GM12878 (cell line): ENCODE results near the gene TANC2. TPM values are rescaled to one million over a fixed set of nuclear protein-coding genes. Genes with fewer than 3 reads are reported as not detected.

Source experiments
- ATAC-seq: fragments of 200-7000 bp; cut with Tn5 transposase; 3 replicates; pipeline ENCODE4 v1.9.1; 2020; ENCODE audit warnings: mild to moderate bottlenecking, moderate library complexity
- BruUV-seq: library from RNA; stranded (reverse); fragments of 400-500 nt; replicated peaks from 2 replicates; lab custom pipeline; 2021; lab: Mats Ljungman, UMichigan
- CTCF ChIA-PET: fragments of 300-600 bp; sonication (Branson Sonifier 250); formaldehyde crosslinking; extraction: SDS; loops from one replicate; lab custom pipeline; 2021; ENCODE audit warnings: inconsistent platforms; lab: Yijun Ruan, JAX
- POLR2A ChIA-PET: fragments of 350-600 bp; formaldehyde crosslinking; extraction: SDS; loops from one replicate; lab custom pipeline; 2021; ENCODE audit warnings: inconsistent platforms; lab: Charles Lee
- RAD21 ChIA-PET: fragments of 300-600 bp; sonication (Branson Sonifier 250); formaldehyde crosslinking; loops from one replicate; lab custom pipeline; 2023; ENCODE audit warnings: antibody characterized with exemption; ENCODE audit not compliant: unreplicated experiment; lab: Charles Lee
- SMC1A ChIA-PET: fragments of 300-600 bp; sonication (Branson Sonifier 250); formaldehyde crosslinking; loops from one replicate; lab custom pipeline; 2023; ENCODE audit not compliant: unreplicated experiment, uncharacterized antibody; lab: Charles Lee
- DNase-seq: peaks from one replicate; pipeline ENCODE4 v3.0.0-alpha.2; 2011; ENCODE audit warnings: low read depth, low spot score
- FAIRE-seq: peaks from 3 replicates; lab custom pipeline; 2011; peaks lifted over from hg19 to GRCh38; lab: Jason Lieb, UNC
- H2AFZ ChIP-seq: 2 replicates; pipeline ENCODE4 v1.6.0; 2011; ENCODE audit warnings: low read depth, low read length, control low read depth; ENCODE audit not compliant: control insufficient read depth
- H3K27ac ChIP-seq: 2 replicates; pipeline ENCODE4 v1.5.1; 2011; ENCODE audit warnings: control low read depth; ENCODE audit not compliant: control insufficient read depth, insufficient read depth
- H3K27me3 ChIP-seq, 2 experiments: replicated peaks in 1 of 2; 2 replicates each; pipeline versions ENCODE4 v1.6.0 to v1.6.1; 2011; ENCODE audit warnings: low read length in 1 of 2; ENCODE audit not compliant: control insufficient read depth in 2 of 2, insufficient read depth in 2 of 2
- H3K36me3 ChIP-seq, 2 experiments: 2 replicates each; pipeline ENCODE4 v1.5.1; 2011; ENCODE audit warnings: low read length in 1 of 2; ENCODE audit not compliant: control insufficient read depth in 2 of 2, insufficient read depth in 2 of 2
- H3K4me1 ChIP-seq: 2 replicates; pipeline ENCODE4 v1.6.1; 2011; ENCODE audit warnings: mild to moderate bottlenecking, low read length, moderate library complexity, mixed read lengths; ENCODE audit not compliant: control insufficient read depth, insufficient read depth
- H3K4me2 ChIP-seq: 2 replicates; pipeline ENCODE4 v1.6.0; 2011; ENCODE audit warnings: control low read depth; ENCODE audit not compliant: control insufficient read depth, insufficient read depth
- H3K4me3 ChIP-seq: fragments of 200-600 bp; sonication (generic); 2 replicates; pipeline ENCODE4 v1.5.1; 2016
- H3K79me2 ChIP-seq: 2 replicates; pipeline ENCODE4 v1.6.0; 2011; ENCODE audit warnings: low read length; ENCODE audit not compliant: control insufficient read depth, insufficient read depth
- H3K9ac ChIP-seq: 2 replicates; pipeline ENCODE4 v1.8.0; 2011; ENCODE audit warnings: low read length, control low read depth, mixed read lengths; ENCODE audit not compliant: control insufficient read depth, insufficient read depth
- H3K9me3 ChIP-seq: replicated peaks from 3 replicates; pipeline ENCODE4 v1.5.1; 2011; ENCODE audit warnings: mild to moderate bottlenecking, low read length; ENCODE audit not compliant: control insufficient read depth, insufficient read depth
- H4K20me1 ChIP-seq: 2 replicates; pipeline ENCODE4 v1.6.0; 2011; ENCODE audit not compliant: control insufficient read depth, insufficient read depth
- CBFB ChIP-seq: IDR thresholded peaks from 2 replicates; pipeline ENCODE4 v1.6.1; 2016; ENCODE audit warnings: antibody characterized with exemption, low read depth
- ETV6 ChIP-seq, 2 experiments: fragments of 450-650 bp in 1 of 2; IDR thresholded peaks in 1 of 2; conservative IDR thresholded peaks in 1 of 2; 2 replicates each; pipeline ENCODE4 v1.6.1; 2014; ENCODE audit warnings: antibody characterized with exemption in 1 of 2, borderline replicate concordance in 1 of 2, low read depth in 1 of 2, mild to moderate bottlenecking in 1 of 2, moderate library complexity in 1 of 2
- KAT2A ChIP-seq: conservative IDR thresholded peaks from 2 replicates; pipeline ENCODE4 v1.6.1; 2011; ENCODE audit warnings: low read depth, low read length; ENCODE audit not compliant: control insufficient read depth
- KDM1A ChIP-seq: fragments of 200-600 bp; sonication (generic); IDR thresholded peaks from 2 replicates; pipeline ENCODE4 v1.6.1; 2016; ENCODE audit warnings: borderline replicate concordance
- KLF5 ChIP-seq: fragments of 450-650 bp; IDR thresholded peaks from 2 replicates; pipeline ENCODE4 v1.6.1; 2014; ENCODE audit warnings: mild to moderate bottlenecking; ENCODE audit not compliant: partially characterized antibody
- NFXL1 ChIP-seq: fragments of 450-650 bp; IDR thresholded peaks from 2 replicates; pipeline ENCODE4 v1.6.1; 2017; ENCODE audit warnings: antibody characterized with exemption, mild to moderate bottlenecking, borderline replicate concordance
- NR2C2 ChIP-seq: IDR thresholded peaks from 2 replicates; pipeline ENCODE4 v1.6.1; 2011; ENCODE audit warnings: borderline replicate concordance, low read depth; ENCODE audit not compliant: control insufficient read depth, insufficient read length
- POLR2A ChIP-seq: IDR thresholded peaks from 2 replicates; pipeline ENCODE4 v1.6.1; 2011; ENCODE audit warnings: low read depth, mild to moderate bottlenecking, low read length
- RFX5 ChIP-seq: IDR thresholded peaks from 2 replicates; pipeline ENCODE4 v1.6.1; 2011; ENCODE audit warnings: low read depth, low read length, improper control_type of control experiment
- SMAD1 ChIP-seq: fragments of 450-650 bp; IDR thresholded peaks from 2 replicates; pipeline ENCODE4 v1.6.1; 2018; ENCODE audit warnings: mild to moderate bottlenecking, low read depth; ENCODE audit not compliant: partially characterized antibody
- TAF1 ChIP-seq: IDR thresholded peaks from 2 replicates; pipeline ENCODE4 v1.6.1; 2011; ENCODE audit warnings: mild to moderate bottlenecking, low read depth, low read length, borderline replicate concordance
- WGBS: methylation state at CpG from one replicate; pipeline ENCODE4 v1.1.6; 2016; ENCODE audit warnings: low lambda C conversion rate; ENCODE audit not compliant: insufficient replicate concordance, insufficient coverage; ENCODE audit errors: missing lambda C conversion rate; 5-methylcytosine and 5-hydroxymethylcytosine counted together
- in situ Hi-C: fragments of 300-500 bp; cut with MboI; formaldehyde crosslinking; loops from 9 replicates; pipeline ENCODE4 v1.14.3; 2018; ENCODE audit warnings: mixed read lengths
- intact Hi-C: fragments of 100-400 bp; cut with micrococcal nuclease; formaldehyde crosslinking; loops from one replicate; pipeline ENCODE4 v1.14.2; 2022; ENCODE audit not compliant: unreplicated experiment
- polyA plus RNA-seq, 11 experiments: library from polyadenylated mRNA; depleted of rRNA in 4 of 11; unstranded in 6 of 11; stranded (reverse) in 5 of 11; fragments of >200 nt; fragmentation: Nextera tagmentation in 4 of 11; fragmentation: Illumina TruSeq in 1 of 11; extraction: Ambion mirVana in 4 of 11; extraction: Trizol in 1 of 11; gene quantifications; 1 replicate in 1 of 11; 2 replicates in 10 of 11; pipeline versions ENCODE4 v1.2.1 to v1.2.3, GENCODE V29; 2011 to 2016; ENCODE audit warnings: inconsistent platforms in 2 of 11, missing spikeins in 2 of 11, low read depth in 1 of 11
- total RNA-seq, 4 experiments: library from RNA; depleted of rRNA in 3 of 4; stranded (reverse); fragments of >200 nt in 3 of 4; fragmentation: Illumina TruSeq in 1 of 4; extraction: Trizol in 1 of 4; gene quantifications; 2 replicates each; pipeline versions ENCODE4 v1.2.1 to v1.2.3, GENCODE V29; 2013 to 2021
- TF ChIP-seq, protein P1 (sequence below): IDR thresholded peaks from 2 replicates; pipeline ENCODE4 v1.6.1; 2012; ENCODE audit warnings: low read depth, low read length, improper control_type of control experiment
- TF ChIP-seq, protein P2 (sequence below): fragments of 450-650 bp; IDR thresholded peaks from 2 replicates; pipeline ENCODE4 v1.6.1; 2017; ENCODE audit warnings: antibody characterized with exemption, mild to moderate bottlenecking, moderate library complexity
- TF ChIP-seq, protein P3 (sequence below): fragments of 450-650 bp; IDR thresholded peaks from 2 replicates; pipeline ENCODE4 v1.6.1; 2017; ENCODE audit warnings: borderline replicate concordance
- TF ChIP-seq, protein P4 (sequence below): IDR thresholded peaks from 2 replicates; pipeline ENCODE4 v1.6.1; 2012; ENCODE audit warnings: low read depth, low read length, improper control_type of control experiment

The TANC2 gene
- total and polyA plus RNA-seq, 10 of the 15 experiments (the other 5 are each of a cell fraction or from before 2014, with no cell fraction given): under 0.01 to 0.13 (median 0.03) TPM; not detected in 2

DNA sequence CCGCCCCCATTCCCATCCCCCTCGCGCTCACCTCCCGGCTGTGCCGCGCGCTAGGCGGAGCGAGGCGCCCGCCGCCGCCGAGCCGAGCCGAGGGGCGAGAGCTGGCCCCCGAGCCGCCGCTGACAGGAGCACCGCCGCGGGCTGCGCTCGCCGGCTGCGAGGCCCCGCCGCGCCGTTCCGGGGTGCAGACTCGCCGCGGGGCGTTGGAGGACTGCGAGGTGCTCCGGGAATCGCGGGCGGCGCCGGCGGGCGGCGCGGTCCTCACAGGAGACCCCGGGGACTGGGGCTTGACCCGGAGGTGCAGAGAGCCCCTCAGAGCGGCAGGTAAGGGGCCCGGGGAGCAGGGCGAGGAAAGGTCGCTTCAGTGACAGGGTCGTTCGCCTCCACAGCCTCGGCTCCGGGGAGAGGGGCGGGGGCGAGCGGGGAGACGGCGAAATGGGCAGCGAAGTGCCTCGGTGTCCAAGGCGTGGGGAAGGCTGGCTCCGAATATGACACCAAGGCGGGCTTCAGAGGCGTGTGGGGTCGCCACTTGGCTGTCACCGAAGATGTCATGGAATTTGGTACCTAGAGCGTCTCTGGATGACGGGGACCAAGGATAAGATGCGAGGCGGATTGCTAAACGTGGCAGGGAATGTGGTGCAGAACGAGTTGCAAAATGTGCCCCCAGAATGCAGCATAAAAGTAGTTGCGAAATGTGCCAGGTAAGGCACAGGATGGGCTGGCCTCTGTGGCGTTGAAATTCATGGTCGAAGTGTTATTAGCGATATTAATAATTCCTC is 580 bp downstream of the TANC2 start:
- H3K9ac ChIP-seq: no peak overlapping the region
- POLR2A ChIA-PET: no interaction called here
- in situ Hi-C loops (no loop called here), intact Hi-C loops (loop anchor here (5.0 kb wide), 1 partner anchor 244 kb away; no protein-coding TSS in a partner anchor)
- H3K27ac ChIP-seq: no peak overlapping the region
- peaks cover 3 to 12% of the 10 kb centered on the region in 2 experiments for H3K27me3 ChIP-seq
- H3K9me3 ChIP-seq: no peaks in the 10 kb centered on the region; the same call in 2 of the 3 replicates
- SMC1A ChIA-PET: no interaction called here
- DNase-seq (no peak), FAIRE-seq (no peak), ATAC-seq (peak; percentile 19; the same call in 2 of the 3 replicates)
- RAD21 ChIA-PET: no interaction called here
- no peaks in the 10 kb centered on the region for H3K79me2 ChIP-seq
- CTCF ChIA-PET: no interaction called here
- WGBS: 1% methylated on average over 71 of the region's 80 CpGs
- peak overlapping the region; percentile 49; the same call in 1 of the 2 replicates for H3K4me3 ChIP-seq
- H4K20me1 ChIP-seq: no peaks in the 10 kb centered on the region
- peak overlapping the region; percentile 37 for H2AFZ ChIP-seq
- peak overlapping the region; percentile 72 for H3K4me2 ChIP-seq
- peaks cover 8% of the 10 kb centered on the region for H3K4me1 ChIP-seq
- BruUV-seq: no TSS peak
- no peaks in the 10 kb centered on the region for H3K36me3 ChIP-seq
- TF ChIP-seq NFXL1: 0 out of 2 replicates have a peak, but pooled peaks have one; percentile 64
- TF ChIP-seq RFX5: no peak
- TF ChIP-seq, protein P1, sequence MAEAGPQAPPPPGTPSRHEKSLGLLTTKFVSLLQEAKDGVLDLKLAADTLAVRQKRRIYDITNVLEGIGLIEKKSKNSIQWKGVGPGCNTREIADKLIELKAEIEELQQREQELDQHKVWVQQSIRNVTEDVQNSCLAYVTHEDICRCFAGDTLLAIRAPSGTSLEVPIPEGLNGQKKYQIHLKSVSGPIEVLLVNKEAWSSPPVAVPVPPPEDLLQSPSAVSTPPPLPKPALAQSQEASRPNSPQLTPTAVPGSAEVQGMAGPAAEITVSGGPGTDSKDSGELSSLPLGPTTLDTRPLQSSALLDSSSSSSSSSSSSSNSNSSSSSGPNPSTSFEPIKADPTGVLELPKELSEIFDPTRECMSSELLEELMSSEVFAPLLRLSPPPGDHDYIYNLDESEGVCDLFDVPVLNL: no peak
- no peak for TF ChIP-seq KAT2A
- no peak for TF ChIP-seq POLR2A
- TF ChIP-seq, protein P2, sequence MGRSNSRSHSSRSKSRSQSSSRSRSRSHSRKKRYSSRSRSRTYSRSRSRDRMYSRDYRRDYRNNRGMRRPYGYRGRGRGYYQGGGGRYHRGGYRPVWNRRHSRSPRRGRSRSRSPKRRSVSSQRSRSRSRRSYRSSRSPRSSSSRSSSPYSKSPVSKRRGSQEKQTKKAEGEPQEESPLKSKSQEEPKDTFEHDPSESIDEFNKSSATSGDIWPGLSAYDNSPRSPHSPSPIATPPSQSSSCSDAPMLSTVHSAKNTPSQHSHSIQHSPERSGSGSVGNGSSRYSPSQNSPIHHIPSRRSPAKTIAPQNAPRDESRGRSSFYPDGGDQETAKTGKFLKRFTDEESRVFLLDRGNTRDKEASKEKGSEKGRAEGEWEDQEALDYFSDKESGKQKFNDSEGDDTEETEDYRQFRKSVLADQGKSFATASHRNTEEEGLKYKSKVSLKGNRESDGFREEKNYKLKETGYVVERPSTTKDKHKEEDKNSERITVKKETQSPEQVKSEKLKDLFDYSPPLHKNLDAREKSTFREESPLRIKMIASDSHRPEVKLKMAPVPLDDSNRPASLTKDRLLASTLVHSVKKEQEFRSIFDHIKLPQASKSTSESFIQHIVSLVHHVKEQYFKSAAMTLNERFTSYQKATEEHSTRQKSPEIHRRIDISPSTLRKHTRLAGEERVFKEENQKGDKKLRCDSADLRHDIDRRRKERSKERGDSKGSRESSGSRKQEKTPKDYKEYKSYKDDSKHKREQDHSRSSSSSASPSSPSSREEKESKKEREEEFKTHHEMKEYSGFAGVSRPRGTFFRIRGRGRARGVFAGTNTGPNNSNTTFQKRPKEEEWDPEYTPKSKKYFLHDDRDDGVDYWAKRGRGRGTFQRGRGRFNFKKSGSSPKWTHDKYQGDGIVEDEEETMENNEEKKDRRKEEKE: no peak
- TF ChIP-seq, protein P3, sequence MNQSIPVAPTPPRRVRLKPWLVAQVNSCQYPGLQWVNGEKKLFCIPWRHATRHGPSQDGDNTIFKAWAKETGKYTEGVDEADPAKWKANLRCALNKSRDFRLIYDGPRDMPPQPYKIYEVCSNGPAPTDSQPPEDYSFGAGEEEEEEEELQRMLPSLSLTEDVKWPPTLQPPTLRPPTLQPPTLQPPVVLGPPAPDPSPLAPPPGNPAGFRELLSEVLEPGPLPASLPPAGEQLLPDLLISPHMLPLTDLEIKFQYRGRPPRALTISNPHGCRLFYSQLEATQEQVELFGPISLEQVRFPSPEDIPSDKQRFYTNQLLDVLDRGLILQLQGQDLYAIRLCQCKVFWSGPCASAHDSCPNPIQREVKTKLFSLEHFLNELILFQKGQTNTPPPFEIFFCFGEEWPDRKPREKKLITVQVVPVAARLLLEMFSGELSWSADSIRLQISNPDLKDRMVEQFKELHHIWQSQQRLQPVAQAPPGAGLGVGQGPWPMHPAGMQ: no peak
- no peak for TF ChIP-seq TAF1
- no peak for TF ChIP-seq KLF5
- no peak for TF ChIP-seq NR2C2
- no peak for TF ChIP-seq SMAD1
- TF ChIP-seq CBFB: no peak
- TF ChIP-seq ETV6 (conservative IDR thresholded peaks at IDR 0.05 in 1 of 2, IDR thresholded peaks at IDR 0.05 in 1 of 2; ENCODE audit: borderline replicate concordance in 1 of 2, low read depth in 1 of 2): no peak
- TF ChIP-seq, protein P4, sequence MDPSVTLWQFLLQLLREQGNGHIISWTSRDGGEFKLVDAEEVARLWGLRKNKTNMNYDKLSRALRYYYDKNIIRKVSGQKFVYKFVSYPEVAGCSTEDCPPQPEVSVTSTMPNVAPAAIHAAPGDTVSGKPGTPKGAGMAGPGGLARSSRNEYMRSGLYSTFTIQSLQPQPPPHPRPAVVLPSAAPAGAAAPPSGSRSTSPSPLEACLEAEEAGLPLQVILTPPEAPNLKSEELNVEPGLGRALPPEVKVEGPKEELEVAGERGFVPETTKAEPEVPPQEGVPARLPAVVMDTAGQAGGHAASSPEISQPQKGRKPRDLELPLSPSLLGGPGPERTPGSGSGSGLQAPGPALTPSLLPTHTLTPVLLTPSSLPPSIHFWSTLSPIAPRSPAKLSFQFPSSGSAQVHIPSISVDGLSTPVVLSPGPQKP: no peak
- TF ChIP-seq KDM1A: no peak
